GM18861 (cell line): ENCODE data around the gene SUN1.
"Not testable (repeated sequence)": the region's sequence is repeated elsewhere in the genome, so short reads cannot be mapped to it uniquely, and the experiment has no call there.

Experiments
- ATAC-seq: cut with Tn5 transposase; IDR thresholded peaks from one replicate; pipeline ENCODE4 v1.9.1; 2021; ENCODE audit not compliant: unreplicated experiment

Gene SUN1

DNA sequence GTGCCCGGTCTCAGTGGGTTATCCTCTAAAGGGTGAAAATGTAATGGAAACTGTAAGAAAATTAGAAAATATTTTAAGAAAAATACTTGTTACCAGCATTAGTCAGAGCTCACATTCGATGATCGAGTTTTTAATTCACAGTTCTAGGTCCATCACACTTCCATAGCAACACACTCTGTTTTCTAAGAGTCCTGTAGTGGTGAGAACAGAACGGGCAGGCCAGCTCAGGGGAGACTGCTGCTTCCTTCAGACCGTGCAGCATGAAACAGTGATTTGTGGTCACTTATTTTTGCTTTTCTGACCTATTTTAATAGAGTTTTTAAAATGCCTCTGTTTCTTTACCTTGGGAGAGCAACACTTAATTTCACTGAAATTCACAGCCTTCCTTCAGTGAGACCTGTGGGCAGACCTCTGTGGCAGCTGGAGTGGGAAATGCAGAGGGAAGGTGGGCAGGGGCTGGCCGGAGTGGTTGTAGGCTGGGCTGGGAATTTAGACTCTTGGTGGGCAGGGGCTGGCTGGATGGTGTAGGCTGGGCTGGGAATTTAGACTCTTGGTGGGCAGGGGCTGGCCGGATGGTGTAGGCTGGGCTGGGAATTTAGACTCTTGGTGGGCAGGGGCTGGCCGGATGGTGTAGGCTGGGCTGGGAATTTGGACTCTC, 1.5 kb downstream of the SUN1 start:
- no peak for ATAC-seq

DNA sequence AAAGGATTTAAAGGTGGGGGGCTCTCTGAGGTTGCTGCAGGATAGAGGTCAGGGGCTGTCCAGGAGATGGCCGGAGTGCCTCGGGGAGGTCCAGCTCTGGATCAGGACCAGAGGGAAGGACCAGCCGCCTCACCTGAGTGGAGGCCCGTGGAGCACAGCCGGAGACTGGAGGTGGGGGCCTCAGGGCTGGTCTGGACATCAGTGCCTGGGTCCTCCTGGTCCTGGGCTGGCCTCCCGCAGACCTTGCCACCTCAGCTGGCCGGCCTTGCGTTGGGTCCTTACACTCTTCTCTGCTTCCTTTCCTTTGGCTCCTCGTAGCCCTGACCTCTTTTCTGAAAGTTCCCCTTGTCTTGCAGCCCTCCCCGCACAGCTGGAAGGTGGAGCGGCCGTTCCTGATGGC, 2.0 kb downstream of the SUN1 start:
- ATAC-seq = no peak

GRCh38 chr7:835021-835420, 2.7 kb downstream of the SUN1 start:
- no peak for ATAC-seq

GRCh38 chr7:835485-836401, 3.5 kb downstream of the SUN1 start:
- ATAC-seq = no peak

DNA sequence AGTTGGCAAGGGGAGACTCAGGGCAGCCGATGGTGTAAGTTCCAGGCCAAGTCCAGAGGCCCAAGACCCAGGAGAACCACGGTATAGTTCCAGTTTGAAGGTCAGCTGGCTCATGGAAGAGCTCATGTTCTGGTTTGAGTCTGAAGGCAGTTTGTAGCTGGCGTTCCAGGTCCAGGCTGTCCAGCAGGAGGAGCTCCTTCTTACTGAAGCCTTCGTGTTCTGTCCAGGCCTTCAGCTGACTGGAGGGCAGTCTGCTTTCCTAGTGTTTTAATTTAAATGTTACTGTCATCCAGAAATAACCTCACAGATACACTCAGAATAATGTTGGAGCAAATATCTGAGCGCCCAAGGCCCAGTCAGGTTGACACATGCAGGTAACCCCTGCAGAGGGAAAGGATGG, 4.2 kb downstream of the SUN1 start:
- ATAC-seq = no peak

GRCh38 chr7:837001-837400, 4.7 kb downstream of the SUN1 start:
- ATAC-seq = no peak

GRCh38 chr7:840001-840600, 7.8 kb downstream of the SUN1 start:
- no peak for ATAC-seq

- ATAC-seq = no peak
These were observed 9.7 kb downstream of the SUN1 start for GRCh38 chr7:841943-842342.

DNA sequence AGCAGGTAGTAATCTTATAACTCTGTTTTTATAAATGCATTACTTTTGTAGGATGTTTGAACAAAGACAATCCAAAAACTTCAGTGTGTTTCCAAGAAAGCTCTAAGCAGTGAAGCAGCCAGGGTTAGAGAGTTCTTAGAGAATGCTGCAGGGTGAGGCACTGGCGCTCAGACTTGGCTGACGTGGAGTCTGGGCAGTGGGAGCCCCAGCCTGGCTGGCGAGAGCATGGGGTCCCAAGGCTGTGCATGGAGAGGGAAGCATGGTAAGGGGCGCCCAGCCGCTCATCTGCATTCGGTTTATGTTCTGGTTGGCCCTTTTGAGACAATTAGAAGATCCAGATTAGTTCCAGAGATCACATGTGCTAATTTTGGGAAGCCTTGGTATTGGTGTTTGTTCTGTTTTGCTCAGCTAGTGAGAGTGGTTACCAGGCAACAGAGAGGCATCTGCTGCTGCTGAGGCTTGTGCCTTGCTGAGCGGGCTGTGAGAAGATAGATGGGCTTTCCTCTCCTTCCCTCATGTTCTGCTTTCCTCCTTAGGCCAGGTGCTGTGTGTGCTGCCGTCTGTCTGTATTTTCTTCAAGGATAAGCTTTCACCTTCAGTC, 10.3 kb downstream of the SUN1 start:
- no peak for ATAC-seq

- no peak for ATAC-seq
These were observed 11.0 kb downstream of the SUN1 start for GRCh38 chr7:843230-843629.

- ATAC-seq = no peak
These were observed 11.8 kb downstream of the SUN1 start for GRCh38 chr7:844043-844442.

DNA sequence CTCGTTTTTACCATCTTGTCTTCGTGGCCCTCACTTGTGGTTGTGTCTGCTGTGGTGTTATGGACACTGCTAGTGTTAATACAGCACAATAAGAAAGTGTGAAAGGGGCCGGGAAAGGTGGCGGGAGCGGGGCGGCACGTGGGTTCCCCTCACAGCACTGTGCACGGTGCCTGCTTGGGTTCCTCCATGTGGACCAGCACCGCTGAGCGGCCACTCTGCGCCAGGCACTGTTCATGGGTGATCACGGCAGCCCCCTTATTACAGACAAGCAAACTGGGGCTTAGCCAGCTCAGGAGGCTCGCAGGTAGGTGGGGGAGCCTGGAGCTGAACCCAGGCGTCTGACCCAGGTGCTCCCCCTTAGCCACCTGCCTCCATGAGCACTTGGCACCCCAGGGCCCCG, 12.2 kb downstream of the SUN1 start:
- no peak for ATAC-seq

DNA sequence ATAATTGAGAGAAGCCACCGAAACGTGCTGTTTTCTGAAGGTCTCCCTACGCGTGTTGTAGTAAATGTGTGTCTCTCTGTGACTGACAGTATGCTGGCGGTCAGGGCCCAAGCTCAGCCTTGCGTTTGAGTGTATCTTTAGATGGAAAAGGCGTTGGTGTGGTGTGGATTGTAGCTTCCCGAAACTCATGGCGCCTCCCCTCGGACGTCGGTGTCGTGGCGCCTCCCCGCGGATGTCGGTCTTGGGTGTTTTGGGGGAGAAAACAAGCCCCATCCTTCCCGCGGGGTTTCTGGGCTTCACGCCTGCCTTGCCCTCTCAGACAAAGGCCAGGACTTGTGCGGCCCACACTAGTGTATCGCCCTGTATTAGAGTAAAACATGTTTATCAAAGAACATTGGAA, 12.8 kb downstream of the SUN1 start:
- no peak for ATAC-seq

DNA sequence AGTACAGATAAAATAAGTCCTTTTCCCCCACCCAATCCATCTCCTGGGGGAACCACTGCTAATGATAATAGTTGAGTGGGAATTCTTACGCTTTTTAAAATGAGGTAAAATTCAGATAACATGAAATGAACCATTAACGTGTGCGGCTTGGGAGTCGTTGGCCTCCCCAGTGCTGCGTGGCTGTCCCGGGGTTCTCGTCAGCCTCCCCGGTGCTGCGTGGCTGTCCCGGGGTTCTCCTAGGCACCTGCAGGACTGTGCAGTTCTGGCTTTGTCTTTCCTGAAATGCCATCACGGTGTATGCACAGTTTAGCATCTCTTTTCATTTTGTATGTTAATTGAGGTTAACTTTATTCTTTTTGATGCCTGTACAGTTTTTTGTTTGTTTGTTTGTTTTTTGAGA, 13.5 kb downstream of the SUN1 start:
- ATAC-seq = no peak

- not testable (repeated sequence) for ATAC-seq
These were observed 14.8 kb downstream of the SUN1 start for GRCh38 chr7:846958-847650.

DNA sequence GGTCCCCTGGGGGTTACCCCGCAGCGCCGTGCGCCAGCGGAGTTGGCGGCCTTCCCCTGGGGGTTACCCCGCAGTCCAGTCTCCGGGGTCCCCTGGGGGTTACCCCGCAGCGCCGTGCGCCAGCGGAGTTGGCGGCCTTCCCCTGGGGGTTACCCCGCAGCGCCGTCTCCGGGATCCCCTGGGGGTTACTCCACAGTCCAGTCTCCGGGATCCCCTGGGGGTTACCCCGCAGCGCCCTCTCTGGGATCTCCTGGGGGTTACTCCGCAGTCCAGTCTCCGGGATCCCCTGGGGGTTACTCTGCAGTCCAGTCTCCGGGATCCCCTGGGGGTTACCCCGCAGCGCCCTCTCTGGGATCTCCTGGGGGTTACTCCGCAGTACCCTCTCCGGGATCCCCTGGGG, 15.5 kb downstream of the SUN1 start:
- ATAC-seq = not testable (repeated sequence)

GRCh38 chr7:849145-849544, 16.9 kb downstream of the SUN1 start:
- no peak for ATAC-seq

DNA sequence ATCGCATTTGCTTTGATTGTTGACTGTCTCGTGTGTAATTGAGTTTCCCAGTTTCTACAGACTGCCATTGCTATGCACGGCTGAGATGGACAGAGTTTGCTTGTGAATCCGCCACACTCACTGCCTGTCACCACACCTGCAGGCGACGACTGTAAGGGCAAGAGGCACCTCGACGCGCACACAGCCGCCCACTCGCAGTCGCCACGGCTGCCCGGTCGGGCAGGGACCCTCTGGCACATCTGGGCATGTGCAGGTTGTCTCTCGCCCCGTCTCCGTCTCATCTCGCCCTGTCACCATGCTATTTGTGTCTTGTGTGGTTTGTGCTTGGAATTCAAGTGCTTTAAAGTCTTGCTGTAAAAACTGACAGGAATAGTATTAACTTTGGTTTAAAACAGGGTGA, 17.5 kb downstream of the SUN1 start:
- ATAC-seq = no peak

- no peak for ATAC-seq
These were observed 18.9 kb downstream of the SUN1 start for GRCh38 chr7:851204-851603.

DNA sequence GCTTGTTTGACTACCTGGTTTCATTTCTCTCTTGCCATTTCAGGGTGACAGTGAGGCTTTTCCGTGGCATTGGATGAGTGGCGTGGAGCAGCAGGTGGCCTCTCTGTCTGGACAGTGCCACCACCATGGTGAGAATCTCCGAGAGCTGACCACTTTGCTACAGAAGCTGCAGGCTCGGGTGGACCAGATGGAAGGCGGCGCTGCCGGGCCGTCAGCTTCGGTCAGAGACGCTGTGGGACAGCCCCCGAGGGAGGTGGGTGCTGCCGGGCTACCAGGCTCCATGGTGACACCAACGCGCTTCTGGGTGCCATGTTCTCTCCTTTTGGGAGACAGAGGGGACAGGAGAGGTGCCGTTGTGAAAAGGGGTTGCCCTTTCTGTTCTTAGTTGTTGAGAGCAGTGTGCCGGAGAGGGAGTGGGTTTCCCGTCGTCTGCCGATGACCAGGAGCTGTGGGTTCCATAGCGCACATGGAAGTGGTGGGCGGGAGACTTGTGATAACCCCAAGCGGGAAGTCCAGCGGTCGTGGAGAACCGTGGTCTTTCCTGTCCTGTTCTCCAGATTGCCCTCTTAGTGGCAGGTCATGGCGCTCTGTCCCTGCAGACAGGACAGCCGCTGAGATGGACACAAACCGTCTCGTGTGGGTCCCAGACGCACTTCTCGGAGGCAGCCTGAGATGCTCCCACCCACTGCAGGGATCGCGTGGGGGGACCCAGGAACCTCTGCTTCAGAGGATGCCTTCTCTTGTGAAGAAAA, 21.3 kb downstream of the SUN1 start:
- ATAC-seq = no peak
